ENCODE results near the gene SMARCAL1. TPM values are rescaled to one million over a fixed set of nuclear protein-coding genes. Genes with fewer than 3 reads are reported as not detected.

Gene SMARCAL1
- total RNA-seq, 1 donor from 2014 or later: 11.9 TPM

Other genes starting within 250 kb of the SMARCAL1 start
- gene MARCHF4, start 40.0 kb upstream of the SMARCAL1 start, total RNA-seq: 0.20 and 0.22 TPM in 2 replicates
- gene RPL37A, start 86.4 kb downstream of the SMARCAL1 start, total RNA-seq: 2,466 and 3,465 TPM in 2 replicates
- 24.0 and 56.2 TPM in 2 replicates for gene IGFBP2, start 220.9 kb downstream of the SMARCAL1 start, total RNA-seq